Measurements from ENCODE around the gene EIF4E1B.

Gene EIF4E1B

GRCh38 chr5:176631383-176632200, 1.1 kb downstream of the EIF4E1B start:
- no peak for TF ChIP-seq TAF1 (IDR thresholded peaks at IDR 0.05; ENCODE audit: borderline replicate concordance, low read depth, low read length)
- no peak for TF ChIP-seq POLR2AphosphoS5 (IDR thresholded peaks at IDR 0.05; ENCODE audit: low read depth, low read length)
- TF ChIP-seq POLR2A (IDR thresholded peaks at IDR 0.05; ENCODE audit: low read depth, low read length): no peak
- FAIRE-seq: no peak
- no peak for DNase-seq (ENCODE audit: insufficient read length)

- DNase-seq (ENCODE audit: insufficient read length) (no peak), FAIRE-seq (no peak)
- TF ChIP-seq POLR2A (IDR thresholded peaks at IDR 0.05; ENCODE audit: low read depth, low read length) (no peak), TAF1 (IDR thresholded peaks at IDR 0.05; ENCODE audit: borderline replicate concordance, low read depth, low read length) (no peak), POLR2AphosphoS5 (IDR thresholded peaks at IDR 0.05; ENCODE audit: low read depth, low read length) (no peak)
Measured at GRCh38 chr5:176632745-176633144, 2.3 kb downstream of the EIF4E1B start.

DNA sequence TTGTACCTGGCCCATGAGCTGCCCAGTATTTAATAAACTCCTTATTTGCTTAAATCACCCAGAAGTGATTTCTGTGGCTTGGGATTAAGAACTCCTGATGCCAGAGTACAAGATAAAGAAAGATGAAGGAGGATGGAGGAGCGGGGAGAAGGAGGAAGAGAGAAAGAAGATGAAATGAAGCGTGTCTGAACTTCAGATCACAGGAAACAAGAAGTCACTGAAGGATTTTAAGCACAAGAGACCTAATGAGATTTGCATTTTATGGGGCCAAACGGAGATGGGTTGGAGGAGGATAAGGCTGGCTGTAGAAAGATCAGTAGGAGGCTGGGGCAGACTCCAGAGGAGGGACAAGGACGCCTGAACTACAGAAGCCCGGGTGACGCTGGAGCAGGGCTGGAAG, 3.1 kb downstream of the EIF4E1B start:
- DNase-seq (ENCODE audit: insufficient read length) (no peak), FAIRE-seq (no peak)
- TF ChIP-seq POLR2A (IDR thresholded peaks at IDR 0.05; ENCODE audit: low read depth, low read length) (no peak), POLR2AphosphoS5 (IDR thresholded peaks at IDR 0.05; ENCODE audit: low read depth, low read length) (no peak), TAF1 (IDR thresholded peaks at IDR 0.05; ENCODE audit: borderline replicate concordance, low read depth, low read length) (no peak)

GRCh38 chr5:176636426-176636825, 6.0 kb downstream of the EIF4E1B start:
- DNase-seq (ENCODE audit: insufficient read length) (no peak), FAIRE-seq (no peak)
- TF ChIP-seq POLR2AphosphoS5 (IDR thresholded peaks at IDR 0.05; ENCODE audit: low read depth, low read length): no peak
- TF ChIP-seq POLR2A (IDR thresholded peaks at IDR 0.05; ENCODE audit: low read depth, low read length): no peak
- TF ChIP-seq TAF1 (IDR thresholded peaks at IDR 0.05; ENCODE audit: borderline replicate concordance, low read depth, low read length): no peak

DNA sequence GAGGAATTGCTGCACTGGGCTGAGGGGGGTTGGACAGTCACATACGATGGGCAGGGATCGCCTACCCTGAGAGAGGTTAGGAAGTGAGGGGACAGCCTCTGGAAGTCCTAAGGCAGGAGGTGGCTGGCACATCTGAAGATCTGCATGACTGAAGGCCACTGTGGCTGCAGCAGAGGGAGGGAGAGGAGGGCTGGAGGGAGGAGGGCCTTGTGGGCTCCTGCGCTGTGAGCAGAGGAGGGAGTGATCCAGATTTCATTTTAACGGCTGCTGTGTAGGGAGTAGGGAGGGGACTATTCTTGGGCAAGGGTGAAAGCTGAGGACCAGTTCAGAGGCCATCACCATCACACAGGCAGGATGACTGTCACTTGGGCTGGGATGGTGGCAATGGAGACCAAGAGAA, 7.1 kb downstream of the EIF4E1B start:
- FAIRE-seq (no peak), DNase-seq (ENCODE audit: insufficient read length) (no peak)
- TF ChIP-seq TAF1 (IDR thresholded peaks at IDR 0.05; ENCODE audit: borderline replicate concordance, low read depth, low read length) (no peak), POLR2AphosphoS5 (IDR thresholded peaks at IDR 0.05; ENCODE audit: low read depth, low read length) (no peak), POLR2A (IDR thresholded peaks at IDR 0.05; ENCODE audit: low read depth, low read length) (no peak)

DNA sequence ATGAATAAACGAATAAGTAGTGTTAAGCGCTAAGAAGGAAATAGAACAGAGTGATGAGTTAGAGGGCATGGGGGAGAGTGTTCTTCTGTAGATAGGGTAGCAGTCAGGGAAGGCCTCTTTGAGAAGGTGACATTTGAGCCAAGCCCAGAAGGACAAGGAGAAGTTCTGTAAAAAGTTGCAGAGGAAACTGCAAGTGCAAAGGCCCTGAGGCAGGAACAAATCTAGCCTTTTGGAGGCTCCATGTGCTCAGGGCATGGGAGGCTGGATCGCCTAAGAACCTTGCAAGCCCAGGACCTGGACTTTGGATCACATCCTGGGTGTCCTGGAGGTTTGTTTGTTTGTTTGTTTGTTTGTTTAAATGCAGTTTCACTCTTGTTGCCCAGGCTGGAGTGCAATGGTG, 8.0 kb downstream of the EIF4E1B start:
- DNase-seq (ENCODE audit: insufficient read length) (no peak), FAIRE-seq (no peak)
- TF ChIP-seq POLR2AphosphoS5 (IDR thresholded peaks at IDR 0.05; ENCODE audit: low read depth, low read length): no peak
- TF ChIP-seq POLR2A (IDR thresholded peaks at IDR 0.05; ENCODE audit: low read depth, low read length): no peak
- TF ChIP-seq TAF1 (IDR thresholded peaks at IDR 0.05; ENCODE audit: borderline replicate concordance, low read depth, low read length): no peak

DNA sequence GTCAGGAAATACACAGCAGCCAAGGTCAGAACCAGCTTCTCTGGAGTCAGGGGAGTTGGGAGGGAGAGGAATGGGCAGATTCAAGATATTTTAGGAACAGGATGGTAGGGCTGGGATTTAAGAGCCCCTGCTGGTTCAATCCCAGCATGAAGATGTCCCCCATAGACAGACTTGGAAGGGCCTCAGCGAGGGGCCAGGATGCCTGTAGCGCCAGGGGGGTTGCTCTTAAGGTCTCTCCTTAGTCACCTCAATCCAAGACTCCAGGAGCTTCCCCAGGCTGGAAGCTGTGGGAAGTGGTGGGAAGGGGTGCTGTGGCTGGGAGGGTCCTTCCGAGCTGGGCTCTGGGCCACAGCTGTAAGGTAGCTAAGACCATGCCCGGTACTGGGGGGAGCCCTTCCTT, 8.7 kb downstream of the EIF4E1B start:
- TF ChIP-seq POLR2A (IDR thresholded peaks at IDR 0.05; ENCODE audit: low read depth, low read length): no peak
- no peak for TF ChIP-seq POLR2AphosphoS5 (IDR thresholded peaks at IDR 0.05; ENCODE audit: low read depth, low read length)
- no peak for TF ChIP-seq TAF1 (IDR thresholded peaks at IDR 0.05; ENCODE audit: borderline replicate concordance, low read depth, low read length)
- FAIRE-seq: no peak
- no peak for DNase-seq (ENCODE audit: insufficient read length)

DNA sequence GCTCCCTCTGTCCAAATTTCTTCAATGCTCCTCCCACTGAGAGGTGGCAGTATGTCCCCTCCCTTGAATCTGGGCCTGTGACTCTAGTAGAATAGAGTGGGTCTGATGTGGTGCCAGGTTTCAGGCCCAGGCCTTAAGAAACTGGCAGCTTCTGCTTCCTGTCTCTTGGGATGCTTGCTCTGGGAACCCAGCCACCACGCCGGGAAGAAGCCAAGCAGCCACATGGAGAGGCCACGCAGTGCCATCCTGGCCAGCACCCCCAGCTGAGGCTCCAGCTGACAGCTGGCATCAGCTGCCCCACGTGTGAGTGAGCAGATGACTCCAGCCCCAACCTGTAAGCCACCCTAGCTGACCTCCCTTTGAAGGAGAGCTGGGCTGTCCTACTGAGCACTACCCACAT, 9.5 kb downstream of the EIF4E1B start:
- TF ChIP-seq POLR2AphosphoS5 (IDR thresholded peaks at IDR 0.05; ENCODE audit: low read depth, low read length) (no peak), TAF1 (IDR thresholded peaks at IDR 0.05; ENCODE audit: borderline replicate concordance, low read depth, low read length) (no peak), POLR2A (IDR thresholded peaks at IDR 0.05; ENCODE audit: low read depth, low read length) (no peak)
- FAIRE-seq (no peak), DNase-seq (ENCODE audit: insufficient read length) (no peak)

- no peak for FAIRE-seq
- no peak for TF ChIP-seq TAF1 (IDR thresholded peaks at IDR 0.05; ENCODE audit: borderline replicate concordance, low read depth, low read length)
- no peak for TF ChIP-seq POLR2A (IDR thresholded peaks at IDR 0.05; ENCODE audit: low read depth, low read length)
- no peak for TF ChIP-seq POLR2AphosphoS5 (IDR thresholded peaks at IDR 0.05; ENCODE audit: low read depth, low read length)
- no peak for DNase-seq (ENCODE audit: insufficient read length)
Measured at GRCh38 chr5:176640616-176641015, 10.1 kb downstream of the EIF4E1B start.

- no peak for FAIRE-seq
- DNase-seq (ENCODE audit: insufficient read length): no peak
- TF ChIP-seq POLR2AphosphoS5 (IDR thresholded peaks at IDR 0.05; ENCODE audit: low read depth, low read length) (no peak), POLR2A (IDR thresholded peaks at IDR 0.05; ENCODE audit: low read depth, low read length) (no peak), TAF1 (IDR thresholded peaks at IDR 0.05; ENCODE audit: borderline replicate concordance, low read depth, low read length) (no peak)
Measured at GRCh38 chr5:176642675-176643490, 12.4 kb downstream of the EIF4E1B start.

GRCh38 chr5:176643491-176644219, 13.2 kb downstream of the EIF4E1B start:
- DNase-seq (ENCODE audit: insufficient read length) (no peak), FAIRE-seq (no peak)
- TF ChIP-seq POLR2AphosphoS5 (IDR thresholded peaks at IDR 0.05; ENCODE audit: low read depth, low read length): no peak
- no peak for TF ChIP-seq TAF1 (IDR thresholded peaks at IDR 0.05; ENCODE audit: borderline replicate concordance, low read depth, low read length)
- no peak for TF ChIP-seq POLR2A (IDR thresholded peaks at IDR 0.05; ENCODE audit: low read depth, low read length)

All from GM12892 (cell line).